Measurements from ENCODE around the gene B3GALT5.
"Not testable (repeated sequence)": the region's sequence is repeated elsewhere in the genome, so short reads cannot be mapped to it uniquely, and the experiment has no call there.

Gene B3GALT5

GRCh38 chr21:39612233-39613040 lies at the start of gene B3GALT5:
B3GALT5 (plus strand) TSS chr21:39612940; CDS start chr21:39660560, 47,620 bp downstream.
- DNase-seq (ENCODE audit: low spot score), result no peak

GRCh38 chr21:39564200-39564599 lies 48.5 kb upstream of the B3GALT5 start:
- DNase-seq (ENCODE audit: low spot score), result no peak

GRCh38 chr21:39567180-39567972 lies 45.4 kb upstream of the B3GALT5 start:
- DNase-seq (ENCODE audit: low spot score), result no peak

GRCh38 chr21:39568361-39568760 lies 44.4 kb upstream of the B3GALT5 start:
- no peak for DNase-seq (ENCODE audit: low spot score)

- no peak for DNase-seq (ENCODE audit: low spot score)
Measured at GRCh38 chr21:39575775-39576174, 37.0 kb upstream of the B3GALT5 start.

- no peak for DNase-seq (ENCODE audit: low spot score)
Measured at GRCh38 chr21:39576518-39577128, 36.1 kb upstream of the B3GALT5 start.

GRCh38 chr21:39579734-39580332 lies 32.9 kb upstream of the B3GALT5 start:
- DNase-seq (ENCODE audit: low spot score), result no peak

GRCh38 chr21:39580744-39581143 lies 32.0 kb upstream of the B3GALT5 start:
- no peak for DNase-seq (ENCODE audit: low spot score)

- no peak for DNase-seq (ENCODE audit: low spot score)
Measured at GRCh38 chr21:39581414-39581813, 31.3 kb upstream of the B3GALT5 start.

GRCh38 chr21:39582749-39583148 lies 30.0 kb upstream of the B3GALT5 start:
- no peak for DNase-seq (ENCODE audit: low spot score)

- not testable (repeated sequence) for DNase-seq (ENCODE audit: low spot score)
Measured at GRCh38 chr21:39583586-39583985, 29.2 kb upstream of the B3GALT5 start.

- DNase-seq (ENCODE audit: low spot score), result no peak
Measured at GRCh38 chr21:39587376-39587775, 25.4 kb upstream of the B3GALT5 start.

GRCh38 chr21:39588884-39589283 lies 23.9 kb upstream of the B3GALT5 start:
- DNase-seq (ENCODE audit: low spot score), result no peak

GRCh38 chr21:39593522-39593921 lies 19.2 kb upstream of the B3GALT5 start:
- no peak for DNase-seq (ENCODE audit: low spot score)

GRCh38 chr21:39595465-39595864 lies 17.3 kb upstream of the B3GALT5 start:
- no peak for DNase-seq (ENCODE audit: low spot score)

GRCh38 chr21:39597595-39597994 lies 15.1 kb upstream of the B3GALT5 start:
- no peak for DNase-seq (ENCODE audit: low spot score)

GRCh38 chr21:39599191-39599970 lies 13.4 kb upstream of the B3GALT5 start:
- DNase-seq (ENCODE audit: low spot score), result no peak

GRCh38 chr21:39601187-39601928 lies 11.4 kb upstream of the B3GALT5 start:
- DNase-seq (ENCODE audit: low spot score), result no peak

GRCh38 chr21:39602076-39602689 lies 10.6 kb upstream of the B3GALT5 start:
- DNase-seq (ENCODE audit: low spot score), result no peak

GRCh38 chr21:39602793-39603192 lies 9.9 kb upstream of the B3GALT5 start:
- DNase-seq (ENCODE audit: low spot score), result no peak

All from germinal center (tissue), 1 donor.